ENCODE data around the gene CCNI2. TPM values are rescaled to one million over a fixed set of nuclear protein-coding genes. Genes with fewer than 3 reads are reported as not detected.

CCNI2 gene
- total and polyA plus RNA-seq, 2 experiments from 2014 or later, result 0.73 TPM; not detected in 1

GRCh38 chr5:132765311-132766019 lies 18.2 kb downstream of the CCNI2 start:
- no peaks in the 10 kb centered on the region for H3K36me3 ChIP-seq (ENCODE audit: low read depth)
- H3F3A ChIP-seq (ENCODE audit: insufficient read depth), result peaks cover 16% of the 10 kb centered on the region
- DNase-seq, result no peak
- TF ChIP-seq EZH2 (IDR thresholded peaks at IDR 0.05; ENCODE audit: insufficient read depth, poor library complexity, severe bottlenecking) (no peak), EZH2phosphoT487 (IDR thresholded peaks at IDR 0.05; ENCODE audit: insufficient read depth, low read depth) (no peak)
- H3K9ac ChIP-seq, result no peak overlapping the region
- no peak overlapping the region for H3K4me2 ChIP-seq (ENCODE audit: unreplicated experiment)
- H3K27ac ChIP-seq, result no peak overlapping the region
- no peaks in the 10 kb centered on the region for H3K9me3 ChIP-seq (ENCODE audit: low read depth)
- no peaks in the 10 kb centered on the region for H3K9me2 ChIP-seq (ENCODE audit: insufficient read depth)
- no peak overlapping the region for H2AFZ ChIP-seq
- peaks cover 45% of the 10 kb centered on the region for H3K79me2 ChIP-seq (ENCODE audit: insufficient read depth)
- no peaks in the 10 kb centered on the region for H3K27me3 ChIP-seq (replicated peaks; ENCODE audit: insufficient read depth)
- H4K20me1 ChIP-seq (ENCODE audit: insufficient read depth), result peaks cover 4% of the 10 kb centered on the region
- peaks cover 14% of the 10 kb centered on the region for H3K4me1 ChIP-seq (ENCODE audit: insufficient read depth)
- 73 to 75% methylated on average over 12 of the region's 12 CpGs for WGBS, 2 experiments (ENCODE audit: low coverage in 1 of 2, low lambda C conversion rate in 2 of 2, missing lambda C conversion rate in 2 of 2)
- H3K4me3 ChIP-seq, result no peak overlapping the region
- in situ Hi-C loops (cut with MboI), result no loop called here

DNA sequence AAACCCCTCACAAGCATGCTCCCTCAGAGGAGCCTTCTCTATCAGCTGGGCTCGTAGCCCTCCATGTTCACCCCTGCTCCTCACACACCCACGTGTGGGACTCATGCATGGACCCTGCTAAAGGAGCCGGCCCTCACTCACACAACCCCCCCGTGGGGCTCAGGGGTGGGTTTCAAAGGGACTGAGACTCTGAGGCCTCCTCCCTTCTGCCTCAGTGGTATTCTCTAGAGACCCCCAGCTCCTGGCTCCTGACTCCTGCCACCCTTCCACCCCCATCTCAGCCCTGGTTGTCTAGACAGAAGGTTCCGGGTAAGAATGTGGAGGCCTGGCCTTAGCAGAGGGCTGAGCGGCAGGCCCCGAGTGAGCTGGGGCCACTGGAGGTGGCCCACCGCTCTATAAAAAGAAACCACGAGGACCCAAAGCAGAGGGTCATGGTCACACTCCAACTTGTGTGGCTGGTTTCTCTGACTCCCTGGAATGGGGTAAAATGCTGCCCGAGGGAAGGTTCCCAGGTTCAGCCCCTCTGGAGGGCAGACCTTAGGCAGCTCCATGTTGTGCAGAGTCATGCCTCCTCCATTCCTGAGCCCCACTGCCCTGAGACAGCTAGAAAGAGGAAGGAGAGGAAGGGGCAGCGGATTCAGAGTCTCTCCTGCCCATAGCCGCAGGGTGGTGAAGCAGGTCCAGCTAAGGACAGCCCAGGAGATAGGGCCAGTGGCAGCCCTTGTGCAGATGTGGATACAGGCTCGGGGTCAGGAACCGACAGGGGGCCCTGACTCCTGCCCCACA lies 19.0 kb downstream of the CCNI2 start:
- no peak for TF ChIP-seq EZH2phosphoT487 (IDR thresholded peaks at IDR 0.05; ENCODE audit: insufficient read depth, low read depth)
- no peak for TF ChIP-seq EZH2 (IDR thresholded peaks at IDR 0.05; ENCODE audit: insufficient read depth, poor library complexity, severe bottlenecking)
- H3K79me2 ChIP-seq (ENCODE audit: insufficient read depth), result peaks cover 53% of the 10 kb centered on the region
- DNase-seq, result no peak
- no peaks in the 10 kb centered on the region for H3K36me3 ChIP-seq (ENCODE audit: low read depth)
- H2AFZ ChIP-seq, result no peak overlapping the region
- H3K9me2 ChIP-seq (ENCODE audit: insufficient read depth), result no peaks in the 10 kb centered on the region
- no peaks in the 10 kb centered on the region for H3K27me3 ChIP-seq (replicated peaks; ENCODE audit: insufficient read depth)
- WGBS, 2 experiments (ENCODE audit: low coverage in 1 of 2, low lambda C conversion rate in 2 of 2, missing lambda C conversion rate in 2 of 2), result 91 to 93% methylated on average over 14 of the region's 14 CpGs
- no peak overlapping the region for H3K4me3 ChIP-seq
- peaks cover 21% of the 10 kb centered on the region for H3K4me1 ChIP-seq (ENCODE audit: insufficient read depth)
- no peak overlapping the region for H3K27ac ChIP-seq
- peaks cover 16% of the 10 kb centered on the region for H3F3A ChIP-seq (ENCODE audit: insufficient read depth)
- no peak overlapping the region for H3K9ac ChIP-seq
- H3K4me2 ChIP-seq (ENCODE audit: unreplicated experiment), result no peak overlapping the region
- in situ Hi-C loops (cut with MboI), result no loop called here
- H3K9me3 ChIP-seq (ENCODE audit: low read depth), result no peaks in the 10 kb centered on the region
- peaks cover 4% of the 10 kb centered on the region for H4K20me1 ChIP-seq (ENCODE audit: insufficient read depth)

DNA sequence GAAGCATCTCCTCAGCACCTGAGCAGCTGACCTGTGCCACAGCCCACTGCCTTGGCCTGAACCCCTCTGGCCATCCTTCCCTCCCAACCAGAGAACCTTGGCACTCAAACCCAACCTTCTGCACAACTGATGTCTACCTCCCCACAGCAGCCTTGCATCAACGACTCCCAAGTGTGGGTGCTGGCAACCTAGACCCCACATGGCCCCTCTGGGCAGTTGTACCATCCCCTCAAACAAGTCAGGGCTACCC lies 19.5 kb downstream of the CCNI2 start:
- no peak overlapping the region for H3K9ac ChIP-seq
- peaks cover 16% of the 10 kb centered on the region for H3F3A ChIP-seq (ENCODE audit: insufficient read depth)
- in situ Hi-C loops (cut with MboI), result no loop called here
- no peak overlapping the region for H2AFZ ChIP-seq
- H3K79me2 ChIP-seq (ENCODE audit: insufficient read depth), result peaks cover 58% of the 10 kb centered on the region
- DNase-seq, result no peak
- no peak overlapping the region for H3K4me3 ChIP-seq
- WGBS, 2 experiments (ENCODE audit: low coverage in 1 of 2, low lambda C conversion rate in 2 of 2, missing lambda C conversion rate in 2 of 2), result 100% methylated on average over 1 of the region's 1 CpG
- no peaks in the 10 kb centered on the region for H3K27me3 ChIP-seq (replicated peaks; ENCODE audit: insufficient read depth)
- H3K36me3 ChIP-seq (ENCODE audit: low read depth), result no peaks in the 10 kb centered on the region
- no peak overlapping the region for H3K27ac ChIP-seq
- no peak overlapping the region for H3K4me2 ChIP-seq (ENCODE audit: unreplicated experiment)
- H4K20me1 ChIP-seq (ENCODE audit: insufficient read depth), result peaks cover 4% of the 10 kb centered on the region
- no peak for TF ChIP-seq EZH2phosphoT487 (IDR thresholded peaks at IDR 0.05; ENCODE audit: insufficient read depth, low read depth)
- TF ChIP-seq EZH2 (IDR thresholded peaks at IDR 0.05; ENCODE audit: insufficient read depth, poor library complexity, severe bottlenecking), result no peak
- H3K9me2 ChIP-seq (ENCODE audit: insufficient read depth), result no peaks in the 10 kb centered on the region
- no peaks in the 10 kb centered on the region for H3K9me3 ChIP-seq (ENCODE audit: low read depth)
- H3K4me1 ChIP-seq (ENCODE audit: insufficient read depth), result peaks cover 24% of the 10 kb centered on the region

GRCh38 chr5:132767150-132767549 lies 19.9 kb downstream of the CCNI2 start:
- H3K4me1 ChIP-seq (ENCODE audit: insufficient read depth), result peaks cover 24% of the 10 kb centered on the region
- peak overlapping the region; percentile 93 for H3K4me2 ChIP-seq (ENCODE audit: unreplicated experiment)
- no peak overlapping the region for H2AFZ ChIP-seq
- H3K27ac ChIP-seq, result peak overlapping the region; percentile 61
- H3K9ac ChIP-seq, result peak overlapping the region; percentile 38; the same call in 1 of the 2 replicates
- in situ Hi-C loops (cut with MboI), result no loop called here
- peaks cover 16% of the 10 kb centered on the region for H3F3A ChIP-seq (ENCODE audit: insufficient read depth)
- WGBS, 2 experiments (ENCODE audit: low coverage in 1 of 2, low lambda C conversion rate in 2 of 2, missing lambda C conversion rate in 2 of 2), result 60 to 62% methylated on average over 2 of the region's 2 CpGs
- no peak for DNase-seq
- H3K79me2 ChIP-seq (ENCODE audit: insufficient read depth), result peaks cover 62% of the 10 kb centered on the region
- H3K36me3 ChIP-seq (ENCODE audit: low read depth), result no peaks in the 10 kb centered on the region
- no peaks in the 10 kb centered on the region for H3K9me2 ChIP-seq (ENCODE audit: insufficient read depth)
- peaks cover 4% of the 10 kb centered on the region for H4K20me1 ChIP-seq (ENCODE audit: insufficient read depth)
- peak overlapping the region; percentile 41; the same call in 1 of the 2 replicates for H3K4me3 ChIP-seq
- no peak for TF ChIP-seq EZH2 (IDR thresholded peaks at IDR 0.05; ENCODE audit: insufficient read depth, poor library complexity, severe bottlenecking)
- no peak for TF ChIP-seq EZH2phosphoT487 (IDR thresholded peaks at IDR 0.05; ENCODE audit: insufficient read depth, low read depth)
- no peaks in the 10 kb centered on the region for H3K27me3 ChIP-seq (replicated peaks; ENCODE audit: insufficient read depth)
- H3K9me3 ChIP-seq (ENCODE audit: low read depth), result no peaks in the 10 kb centered on the region
